OCI-LY1 (cell line): ENCODE results near the gene ARHGDIG.

Experiments
- H2AFZ ChIP-seq: fragments of 200-600 bp; sonication (generic), shearing (Covaris generic); 2 replicates; pipeline ENCODE4 v1.6.0; 2014; ENCODE audit warnings: antibody characterized with exemption, mild to moderate bottlenecking, low read length
- H3F3A ChIP-seq: fragments of 200-600 bp; sonication (generic), shearing (Covaris generic); 2 replicates; pipeline ENCODE4 v1.6.0; 2014; ENCODE audit warnings: mild to moderate bottlenecking, antibody characterized with exemption, low read length, moderate library complexity; ENCODE audit not compliant: insufficient read depth
- H3K27ac ChIP-seq: fragments of 200-600 bp; sonication (generic); 2 replicates; pipeline ENCODE4 v1.5.1; 2014; ENCODE audit warnings: low read length, mixed run types, mild to moderate bottlenecking, low read depth; ENCODE audit not compliant: poor library complexity, severe bottlenecking
- H3K27me3 ChIP-seq: fragments of 200-600 bp; sonication (generic); 2 replicates; pipeline ENCODE4 v1.6.0; 2014; ENCODE audit warnings: antibody characterized with exemption, mild to moderate bottlenecking, low read length, moderate library complexity; ENCODE audit not compliant: insufficient read depth
- H3K36me3 ChIP-seq: fragments of 200-600 bp; sonication (generic); 2 replicates; pipeline ENCODE4 v1.6.1; 2014; ENCODE audit warnings: mild to moderate bottlenecking, antibody characterized with exemption, low read length, moderate library complexity, mixed read lengths; ENCODE audit not compliant: insufficient read depth
- H3K4me1 ChIP-seq: fragments of 200-600 bp; sonication (generic); 2 replicates; pipeline ENCODE4 v1.5.1; 2014; ENCODE audit warnings: mild to moderate bottlenecking, low read length, moderate library complexity; ENCODE audit not compliant: insufficient read depth, severe bottlenecking
- H3K4me2 ChIP-seq: fragments of 200-600 bp; sonication (generic), shearing (Covaris generic); 2 replicates; pipeline ENCODE4 v1.6.1; 2014; ENCODE audit warnings: low read length
- H3K4me3 ChIP-seq: fragments of 200-600 bp; sonication (generic); 2 replicates; pipeline ENCODE4 v1.5.1; 2014; ENCODE audit warnings: low read length, low read depth, mild to moderate bottlenecking, mixed read lengths; ENCODE audit not compliant: poor library complexity, severe bottlenecking
- H3K79me2 ChIP-seq: fragments of 200-600 bp; shearing (Covaris generic); 2 replicates; pipeline ENCODE4 v1.6.1; 2016; ENCODE audit warnings: mixed run types, low read length, mixed read lengths; ENCODE audit not compliant: insufficient read depth
- H3K9ac ChIP-seq: fragments of 200-600 bp; sonication (generic), shearing (Covaris generic); 2 replicates; pipeline ENCODE4 v1.6.1; 2014; ENCODE audit warnings: mild to moderate bottlenecking, low read length, mixed read lengths
- H3K9me2 ChIP-seq: fragments of 200-600 bp; sonication (generic), shearing (Covaris generic); 2 replicates; pipeline ENCODE4 v1.6.1; 2014; ENCODE audit warnings: low read depth, mild to moderate bottlenecking, low read length, mixed read lengths
- H3K9me3 ChIP-seq: fragments of 200-600 bp; shearing (Covaris generic); 2 replicates; pipeline ENCODE4 v1.6.1; 2014; ENCODE audit warnings: low read length, mixed read lengths
- H4K20me1 ChIP-seq: fragments of 200-600 bp; sonication (generic), shearing (Covaris generic); 2 replicates; pipeline ENCODE4 v1.6.0; 2016; ENCODE audit warnings: mild to moderate bottlenecking, low read length; ENCODE audit not compliant: insufficient read depth
- EZH2 ChIP-seq: fragments of 200-600 bp; sonication (generic), shearing (Covaris generic); IDR thresholded peaks from 2 replicates; pipeline ENCODE4 v1.8.0; 2017; ENCODE audit warnings: borderline replicate concordance, mixed run types, mild to moderate bottlenecking, antibody characterized with exemption, low read length, moderate library complexity, mixed read lengths
- TF ChIP-seq, protein P1 (sequence below): fragments of 200-600 bp; sonication (generic), shearing (Covaris generic); IDR thresholded peaks from 2 replicates; pipeline ENCODE4 v1.5.1; 2017; ENCODE audit warnings: mild to moderate bottlenecking, antibody characterized with exemption, low read length, moderate library complexity, mixed read lengths

ARHGDIG gene

DNA sequence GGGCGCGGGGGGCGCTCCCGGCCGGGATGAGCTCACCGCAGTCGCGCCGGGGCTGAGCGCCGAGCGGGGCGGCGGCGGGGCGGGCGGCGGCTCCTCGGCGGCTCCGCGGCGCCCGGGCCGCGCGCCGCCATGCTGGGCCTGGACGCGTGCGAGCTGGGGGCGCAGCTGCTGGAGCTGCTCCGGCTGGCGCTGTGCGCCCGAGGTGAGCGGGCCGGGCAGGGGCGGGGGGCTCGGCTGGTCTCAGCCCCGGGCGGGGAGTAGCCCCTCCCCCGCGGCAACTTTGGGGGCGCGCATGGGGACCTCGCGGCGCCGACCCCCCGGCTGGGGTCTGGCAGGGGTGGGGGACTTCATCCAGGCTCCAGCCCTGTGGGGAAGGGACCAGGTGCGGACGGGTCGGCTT lies at the start of gene ARHGDIG:
Gene ARHGDIG, plus strand, starts transcription at position 40 of the 400 bp plus-strand sequence. Its CDS starts 90 bp downstream, at position 130.
- Histone ChIP-seq H3K9ac (no peak within 1 kb of the TSS), H3K27ac (no peak within 1 kb of the TSS), H3K36me3 (no peaks in the 10 kb centered on the region), H4K20me1 (no peaks in the 10 kb centered on the region), H3F3A (no peaks in the 10 kb centered on the region), H2AFZ (no peak within 1 kb of the TSS), H3K9me3 (no peaks in the 10 kb centered on the region), H3K27me3 (peaks cover 3% of the 10 kb centered on the region; the same call in 1 of the 2 replicates), H3K4me3 (no peak within 1 kb of the TSS), H3K4me2 (no peak within 1 kb of the TSS), H3K79me2 (no peaks in the 10 kb centered on the region), H3K9me2 (no peaks in the 10 kb centered on the region), H3K4me1 (peaks cover 6% of the 10 kb centered on the region)
- no peak for TF ChIP-seq EZH2
- TF ChIP-seq, protein P1, sequence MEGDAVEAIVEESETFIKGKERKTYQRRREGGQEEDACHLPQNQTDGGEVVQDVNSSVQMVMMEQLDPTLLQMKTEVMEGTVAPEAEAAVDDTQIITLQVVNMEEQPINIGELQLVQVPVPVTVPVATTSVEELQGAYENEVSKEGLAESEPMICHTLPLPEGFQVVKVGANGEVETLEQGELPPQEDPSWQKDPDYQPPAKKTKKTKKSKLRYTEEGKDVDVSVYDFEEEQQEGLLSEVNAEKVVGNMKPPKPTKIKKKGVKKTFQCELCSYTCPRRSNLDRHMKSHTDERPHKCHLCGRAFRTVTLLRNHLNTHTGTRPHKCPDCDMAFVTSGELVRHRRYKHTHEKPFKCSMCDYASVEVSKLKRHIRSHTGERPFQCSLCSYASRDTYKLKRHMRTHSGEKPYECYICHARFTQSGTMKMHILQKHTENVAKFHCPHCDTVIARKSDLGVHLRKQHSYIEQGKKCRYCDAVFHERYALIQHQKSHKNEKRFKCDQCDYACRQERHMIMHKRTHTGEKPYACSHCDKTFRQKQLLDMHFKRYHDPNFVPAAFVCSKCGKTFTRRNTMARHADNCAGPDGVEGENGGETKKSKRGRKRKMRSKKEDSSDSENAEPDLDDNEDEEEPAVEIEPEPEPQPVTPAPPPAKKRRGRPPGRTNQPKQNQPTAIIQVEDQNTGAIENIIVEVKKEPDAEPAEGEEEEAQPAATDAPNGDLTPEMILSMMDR, result no peak

DNA sequence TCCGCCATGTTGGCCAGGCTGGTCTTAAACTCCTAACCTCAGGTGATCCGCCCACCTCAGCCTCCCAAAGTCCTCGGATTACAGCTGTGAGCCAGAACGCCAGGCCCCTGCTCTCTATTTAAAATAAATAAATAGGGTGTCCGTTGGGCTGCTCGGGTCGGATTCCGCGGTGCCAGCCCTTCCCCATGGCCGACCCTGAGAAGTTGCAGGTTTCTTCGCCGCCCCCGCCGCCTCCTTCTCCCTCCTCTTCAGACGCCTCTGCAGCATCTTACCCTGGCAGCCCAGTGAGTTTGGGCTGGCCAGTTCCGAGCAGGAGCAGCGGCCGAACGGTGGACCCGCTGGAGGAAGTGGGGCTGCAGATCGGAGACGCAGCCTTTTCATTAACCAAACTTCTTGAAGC lies 49.4 kb upstream of the ARHGDIG start:
- H3K4me1 ChIP-seq, result peaks cover 34% of the 10 kb centered on the region
- no peaks in the 10 kb centered on the region for H3K9me3 ChIP-seq
- H3F3A ChIP-seq, result no peaks in the 10 kb centered on the region
- H4K20me1 ChIP-seq, result no peaks in the 10 kb centered on the region
- H3K4me3 ChIP-seq, result no peak overlapping the region
- H3K9ac ChIP-seq, result no peak overlapping the region
- TF ChIP-seq, protein P1, result no peak
- TF ChIP-seq EZH2, result no peak
- peaks cover 22% of the 10 kb centered on the region for H3K36me3 ChIP-seq
- H3K27ac ChIP-seq, result no peak overlapping the region
- H2AFZ ChIP-seq, result no peak overlapping the region
- H3K4me2 ChIP-seq, result no peak overlapping the region
- no peaks in the 10 kb centered on the region for H3K9me2 ChIP-seq
- no peaks in the 10 kb centered on the region for H3K27me3 ChIP-seq
- peaks cover 29% of the 10 kb centered on the region for H3K79me2 ChIP-seq

DNA sequence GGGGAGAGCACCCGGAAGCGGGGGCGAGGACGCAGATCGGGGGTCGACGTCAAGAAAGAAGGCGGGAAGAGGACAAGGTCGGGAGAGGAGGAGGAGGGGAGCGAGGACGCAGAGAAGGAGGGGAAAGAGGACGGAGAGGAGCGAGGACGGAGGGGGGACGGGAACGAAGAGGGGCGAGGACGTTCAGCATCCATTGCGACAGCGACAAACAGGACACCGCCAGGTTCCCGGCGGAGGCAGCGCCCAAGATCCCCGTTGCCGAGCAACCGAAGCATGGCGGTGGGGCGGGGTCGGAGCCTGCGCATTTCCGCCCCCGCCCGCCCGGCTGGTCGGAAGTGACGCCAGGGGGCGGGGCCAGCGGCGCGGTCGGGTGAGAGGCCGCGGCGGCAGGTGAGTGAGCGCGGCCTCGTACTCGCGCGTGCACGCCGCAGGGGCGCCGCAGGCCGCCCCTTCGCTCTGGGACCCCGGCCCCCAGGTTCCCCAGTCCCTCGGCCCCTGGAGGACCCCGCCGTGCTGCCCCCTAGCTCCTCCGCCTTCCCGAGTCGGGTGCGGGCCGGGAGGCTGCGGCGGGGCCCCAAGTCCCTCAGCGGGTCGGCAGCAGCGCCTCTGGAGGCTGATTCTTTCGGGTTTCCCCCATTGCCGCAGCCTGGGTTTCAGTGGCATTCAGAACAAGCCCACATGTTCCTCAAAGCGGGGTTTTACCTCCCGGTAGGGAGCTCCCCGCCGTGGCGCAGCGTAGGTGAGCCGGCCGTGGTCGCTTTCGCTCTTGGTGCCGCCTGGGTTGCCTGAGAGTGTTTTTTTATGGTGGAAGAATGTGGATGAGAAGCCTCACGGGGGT lies 45.7 kb upstream of the ARHGDIG start, which contains the start of gene FAM234A:
Gene FAM234A, plus strand, starts transcription at position 354 of the 838 bp plus-strand sequence. CDS start 19,593 bp downstream, outside the sequence.
- no peaks in the 10 kb centered on the region for H3F3A ChIP-seq
- no peak for TF ChIP-seq EZH2
- TF ChIP-seq, protein P1, result peak; percentile 59
- H3K9me2 ChIP-seq, result no peaks in the 10 kb centered on the region

More for the DNA sequence above, 45.7 kb upstream of the ARHGDIG start, which contains the start of gene FAM234A:
- Histone ChIP-seq H3K79me2 (no peaks in the 10 kb centered on the region), H3K9me3 (no peaks in the 10 kb centered on the region), H3K27me3 (no peaks in the 10 kb centered on the region), H4K20me1 (no peaks in the 10 kb centered on the region), H3K4me2 (peak within 1 kb of the TSS; percentile 89), H3K9ac (peak within 1 kb of the TSS; percentile 85), H3K4me1 (peaks cover 16% of the 10 kb centered on the region), H3K4me3 (peak within 1 kb of the TSS; percentile 82), H3K36me3 (no peaks in the 10 kb centered on the region), H3K27ac (peak within 1 kb of the TSS; percentile 71), H2AFZ (no peak within 1 kb of the TSS)
